Thyroid gland (tissue), 4 donors: ENCODE data around the gene TMEM126B. TPM values are rescaled to one million over a fixed set of nuclear protein-coding genes. Genes with fewer than 3 reads are reported as not detected.

Experiments used
- DNase-seq, 2 donors: peaks; one replicate each; pipeline ENCODE4 v3.0.0-alpha.2; 2019
- H3K27ac ChIP-seq, 3 donors: fragments of 200-600 bp; sonication (generic); 1 replicate in 2 of 3; 2 replicates in 1 of 3; pipeline ENCODE4 v1.5.1; 2016 to 2019; ENCODE audit warnings: mild to moderate bottlenecking in 1 of 3, moderate library complexity in 1 of 3
- H3K27me3 ChIP-seq: fragments of 200-600 bp; sonication (generic); one replicate; pipeline ENCODE4 v1.5.1; 2019
- H3K36me3 ChIP-seq, 2 donors: fragments of 200-600 bp; sonication (generic); one replicate each; pipeline ENCODE4 v1.5.1; 2016 to 2019
- H3K4me1 ChIP-seq, 2 donors: fragments of 200-600 bp; sonication (generic); one replicate each; pipeline ENCODE4 v1.5.1; 2017 to 2019
- H3K4me3 ChIP-seq, 3 donors: fragments of 200-600 bp; sonication (generic); replicated peaks in 1 of 3; 1 replicate in 2 of 3; 2 replicates in 1 of 3; pipeline ENCODE4 v1.5.1; 2016; ENCODE audit warnings: mild to moderate bottlenecking in 1 of 3
- H3K9me3 ChIP-seq: fragments of 200-600 bp; sonication (generic); one replicate; pipeline ENCODE4 v1.5.1; 2017
- CTCF ChIP-seq, 6 experiments: fragments of 200-600 bp in 3 of 6; fragments of 450-650 bp in 3 of 6; sonication (generic) in 3 of 6; IDR thresholded peaks; one replicate each; pipeline ENCODE4 v1.5.1; 2016 to 2019; ENCODE audit warnings: antibody characterized with exemption in 6 of 6, mild to moderate bottlenecking in 2 of 6, inconsistent platforms in 1 of 6, moderate library complexity in 1 of 6
- POLR2A ChIP-seq, 2 donors: fragments of 450-650 bp; IDR thresholded peaks; one replicate each; pipeline ENCODE4 v1.6.1; 2017; ENCODE audit warnings: antibody characterized with exemption in 2 of 2, mild to moderate bottlenecking in 2 of 2, moderate library complexity in 1 of 2
- WGBS, 2 donors: methylation state at CpG; one replicate each; pipeline ENCODE4 v1.1.5; 2017; 5-methylcytosine and 5-hydroxymethylcytosine counted together
- intact Hi-C: fragments of 100-400 bp; cut with DNase I; formaldehyde crosslinking; loops from one replicate; pipeline ENCODE4 v1.15.1; 2023
- total RNA-seq, 4 donors: library from RNA; depleted of rRNA; stranded (reverse); fragments of >200 nt; gene quantifications; one replicate each; pipeline ENCODE4 v1.2.3, GENCODE V29; 2016

The TMEM126B gene
- total RNA-seq, 4 donors from 2014 or later = 45.6 to 65.7 (median 62.0) TPM

- intact Hi-C loops = no loop called here
- 4 to 6% methylated on average over 10 of the region's 10 CpGs for whole genome bisulfite sequencing, 2 donors
- peaks cover 19 to 22% of the 10 kb centered on the region in 2 donors for H3K4me1 ChIP-seq
Observed at GRCh38 chr11:85663080-85663752, 34.8 kb downstream of the TMEM126B start.

GRCh38 chr11:85663753-85664614, 35.6 kb downstream of the TMEM126B start:
- peak in 1 of 2 donors; percentile 45 for TF ChIP-seq POLR2A (IDR thresholded peaks at IDR 0.05)
- peak in 5 of 6 experiments; percentile 31 to 74 (median 49) for TF ChIP-seq CTCF (IDR thresholded peaks at IDR 0.05)
- intact Hi-C loops = no loop called here
- 0 to 1% methylated on average over 57 to 65 of the region's 73 CpGs for WGBS, 2 donors
- Histone ChIP-seq H3K9me3 (no peaks in the 10 kb centered on the region), H3K4me1 (peaks cover 19 to 22% of the 10 kb centered on the region in 2 donors), H3K27ac (peak overlapping the region; percentile 95 to 98 (median 96)), H3K36me3 (no peaks in the 10 kb centered on the region), H3K27me3 (no peaks in the 10 kb centered on the region), H3K4me3 (peak overlapping the region; percentile 56 to 95 (median 89))
- DNase-seq = peak; percentile 83 to 87

More at GRCh38 chr11:85663080-85663752, 34.8 kb downstream of the TMEM126B start:
- Histone ChIP-seq H3K36me3 (no peaks in the 10 kb centered on the region), H3K27ac (peak overlapping the region in 2 of 3 donors; percentile 95 to 96), H3K4me3 (peak overlapping the region; percentile 4 to 95 (median 89)), H3K9me3 (no peaks in the 10 kb centered on the region), H3K27me3 (no peaks in the 10 kb centered on the region)
- TF ChIP-seq POLR2A (IDR thresholded peaks at IDR 0.05) (no peak), CTCF (IDR thresholded peaks at IDR 0.05) (no peak)
- no peak for DNase-seq

- Histone ChIP-seq H3K27me3 (no peaks in the 10 kb centered on the region), H3K4me3 (peak within 1 kb of the TSS; percentile 56 to 95 (median 89)), H3K9me3 (no peaks in the 10 kb centered on the region), H3K27ac (peak within 1 kb of the TSS; percentile 95 to 98 (median 96)), H3K4me1 (peaks cover 17 to 19% of the 10 kb centered on the region in 2 donors), H3K36me3 (no peaks in the 10 kb centered on the region)
- DNase-seq = peak; percentile 90 to 93
- no peak for TF ChIP-seq CTCF (IDR thresholded peaks at IDR 0.05)
- peak; percentile 94 to 98 for TF ChIP-seq POLR2A (IDR thresholded peaks at IDR 0.05)
- intact Hi-C loops = no loop called here
- WGBS, 2 donors = 1% methylated on average over 27 to 58 of the region's 67 CpGs
Observed at GRCh38 chr11:85664615-85665481, 36.5 kb downstream of the TMEM126B start, which contains the start of gene CREBZF. CREBZF (minus strand) TSS chr11:85665129; CDS start chr11:85664875, 254 bp downstream.

GRCh38 chr11:85665733-85666132, 37.3 kb downstream of the TMEM126B start:
- H3K36me3 ChIP-seq = no peaks in the 10 kb centered on the region
- no peaks in the 10 kb centered on the region for H3K27me3 ChIP-seq
- H3K4me1 ChIP-seq = peaks cover 16 to 17% of the 10 kb centered on the region in 2 donors
- peak overlapping the region in 1 of 3 donors; percentile 95 for H3K27ac ChIP-seq
- intact Hi-C loops = no loop called here
- DNase-seq = no peak
- H3K4me3 ChIP-seq = no peak overlapping the region
- 85 to 87% methylated on average over 5 of the region's 5 CpGs for WGBS, 2 donors
- no peaks in the 10 kb centered on the region for H3K9me3 ChIP-seq
- no peak for TF ChIP-seq POLR2A (IDR thresholded peaks at IDR 0.05)
- no peak for TF ChIP-seq CTCF (IDR thresholded peaks at IDR 0.05)
